Measurements from ENCODE around the gene KLF15. TPM values are rescaled to one million over a fixed set of nuclear protein-coding genes. Genes with fewer than 3 reads are reported as not detected.

KLF15 gene
- total and polyA plus RNA-seq, 2 of the 4 experiments (the other 2 are of a cell fraction) = 0.18 to 0.24 TPM

DNA sequence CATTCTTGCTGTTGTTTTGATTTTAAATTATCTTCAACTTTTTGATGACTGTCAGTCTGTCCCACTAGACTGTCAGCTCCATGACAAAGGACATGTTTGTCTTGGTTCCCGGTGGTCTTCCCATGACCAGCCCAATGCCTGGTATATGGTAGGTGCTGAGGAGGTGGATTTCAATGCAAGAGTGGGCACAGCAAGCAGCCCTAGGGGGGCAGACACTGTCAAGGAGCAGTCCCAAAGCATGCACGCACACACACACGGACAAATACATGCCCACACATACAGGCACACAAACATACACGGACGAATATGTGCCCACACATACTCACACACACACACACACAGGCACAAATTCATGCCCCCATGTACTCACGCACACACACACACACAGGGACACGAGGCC lies 12.0 kb downstream of the KLF15 start:
- dilution Hi-C loops (cut with HindIII; ENCODE audit: low sequenced_read_pairs, unreplicated experiment) (no loop called here), intact Hi-C loops (cut with micrococcal nuclease) (no loop called here), in situ Hi-C loops (cut with MboI; ENCODE audit: low sequenced_read_pairs) (no loop called here)
- H3K79me1 ChIP-seq (ENCODE audit: low read depth in 1 of 2, low read length in 2 of 2) = no peaks in the 10 kb centered on the region
- H2BK5ac ChIP-seq (ENCODE audit: low read depth, low read length, poor library complexity, severe bottlenecking) = no peak overlapping the region
- H2AFZ ChIP-seq (replicated peaks; ENCODE audit: low read length, poor library complexity) = no peak overlapping the region
- no peak overlapping the region for H3K4ac ChIP-seq (ENCODE audit: low read depth, low read length)
- H2BK20ac ChIP-seq (ENCODE audit: low read depth, low read length) = no peak overlapping the region
- H3K9me1 ChIP-seq (ENCODE audit: insufficient read depth, low read length) = 0 out of 2 replicates have a peak, but pooled peaks cover 4% of the 10 kb centered on the region
- no peaks in the 10 kb centered on the region for H3K36me3 ChIP-seq (ENCODE audit: control insufficient read depth, insufficient read depth, low read length)
- no peaks in the 10 kb centered on the region; the same call in 1 of the 2 replicates for H4K20me1 ChIP-seq (ENCODE audit: insufficient read depth, low read length)
- no peak overlapping the region for H3K18ac ChIP-seq (ENCODE audit: low read depth, low read length)
- ATAC-seq (ENCODE audit: low read depth) (no peak), DNase-seq (no peak)
- H3K56ac ChIP-seq (ENCODE audit: extremely low read depth, insufficient read depth, low read length) = no peak overlapping the region
- no peak overlapping the region for H2AK9ac ChIP-seq (replicated peaks; ENCODE audit: low read depth, low read length, poor library complexity)
- no peak overlapping the region for H3K23ac ChIP-seq (ENCODE audit: low read depth, low read length)
- POLR2A ChIA-PET (ENCODE audit: unreplicated experiment) = no interaction called here
- CTCF ChIA-PET = interaction anchor here (0.6 kb wide), 1 partner anchor 84 kb away, joined by 3 read pairs; no protein-coding TSS in a partner anchor
- no peaks in the 10 kb centered on the region for H3K4me1 ChIP-seq (ENCODE audit: control insufficient read depth, insufficient read depth, low read length)
- H3K9me3 ChIP-seq (ENCODE audit: control insufficient read depth, insufficient read depth, low read length) = no peaks in the 10 kb centered on the region
- TF ChIP-seq, protein P1, sequence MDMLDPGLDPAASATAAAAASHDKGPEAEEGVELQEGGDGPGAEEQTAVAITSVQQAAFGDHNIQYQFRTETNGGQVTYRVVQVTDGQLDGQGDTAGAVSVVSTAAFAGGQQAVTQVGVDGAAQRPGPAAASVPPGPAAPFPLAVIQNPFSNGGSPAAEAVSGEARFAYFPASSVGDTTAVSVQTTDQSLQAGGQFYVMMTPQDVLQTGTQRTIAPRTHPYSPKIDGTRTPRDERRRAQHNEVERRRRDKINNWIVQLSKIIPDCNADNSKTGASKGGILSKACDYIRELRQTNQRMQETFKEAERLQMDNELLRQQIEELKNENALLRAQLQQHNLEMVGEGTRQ (IDR thresholded peaks at IDR 0.05; ENCODE audit: low read depth, low read length) = no peak
- TF ChIP-seq MXI1 (IDR thresholded peaks at IDR 0.05; ENCODE audit: borderline replicate concordance, low read depth, low read length) = no peak
- no peak for TF ChIP-seq RFX5 (IDR thresholded peaks at IDR 0.05; ENCODE audit: low read depth, low read length)
- TF ChIP-seq, protein P2, sequence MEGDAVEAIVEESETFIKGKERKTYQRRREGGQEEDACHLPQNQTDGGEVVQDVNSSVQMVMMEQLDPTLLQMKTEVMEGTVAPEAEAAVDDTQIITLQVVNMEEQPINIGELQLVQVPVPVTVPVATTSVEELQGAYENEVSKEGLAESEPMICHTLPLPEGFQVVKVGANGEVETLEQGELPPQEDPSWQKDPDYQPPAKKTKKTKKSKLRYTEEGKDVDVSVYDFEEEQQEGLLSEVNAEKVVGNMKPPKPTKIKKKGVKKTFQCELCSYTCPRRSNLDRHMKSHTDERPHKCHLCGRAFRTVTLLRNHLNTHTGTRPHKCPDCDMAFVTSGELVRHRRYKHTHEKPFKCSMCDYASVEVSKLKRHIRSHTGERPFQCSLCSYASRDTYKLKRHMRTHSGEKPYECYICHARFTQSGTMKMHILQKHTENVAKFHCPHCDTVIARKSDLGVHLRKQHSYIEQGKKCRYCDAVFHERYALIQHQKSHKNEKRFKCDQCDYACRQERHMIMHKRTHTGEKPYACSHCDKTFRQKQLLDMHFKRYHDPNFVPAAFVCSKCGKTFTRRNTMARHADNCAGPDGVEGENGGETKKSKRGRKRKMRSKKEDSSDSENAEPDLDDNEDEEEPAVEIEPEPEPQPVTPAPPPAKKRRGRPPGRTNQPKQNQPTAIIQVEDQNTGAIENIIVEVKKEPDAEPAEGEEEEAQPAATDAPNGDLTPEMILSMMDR (conservative IDR thresholded peaks at IDR 0.05; ENCODE audit: low read depth, low read length) = no peak
- no peak for TF ChIP-seq FOS (IDR thresholded peaks at IDR 0.05; ENCODE audit: low read depth, low read length)
- no peak for TF ChIP-seq RCOR1 (IDR thresholded peaks at IDR 0.05; ENCODE audit: insufficient replicate concordance, low read length)
- no peak for TF ChIP-seq MAZ (IDR thresholded peaks at IDR 0.05; ENCODE audit: borderline replicate concordance, low read depth, low read length)
- TF ChIP-seq RAD21 (IDR thresholded peaks at IDR 0.05; ENCODE audit: low read length) = no peak
- no peak for TF ChIP-seq SMC3 (IDR thresholded peaks at IDR 0.05; ENCODE audit: low read depth, low read length)
- no peak for TF ChIP-seq CEBPB (IDR thresholded peaks at IDR 0.05; ENCODE audit: low read depth, low read length)
- no peak for TF ChIP-seq BHLHE40 (IDR thresholded peaks at IDR 0.05; ENCODE audit: low read depth, low read length)
- no peak for TF ChIP-seq NFE2L2 (IDR thresholded peaks at IDR 0.05; ENCODE audit: low read depth, low read length)
- TF ChIP-seq POLR2A (IDR thresholded peaks at IDR 0.05; ENCODE audit: low read depth, low read length) = no peak
- TF ChIP-seq CHD1 (IDR thresholded peaks at IDR 0.05; ENCODE audit: low read depth, low read length) = no peak
- H3K9ac ChIP-seq (ENCODE audit: low read depth, low read length) = no peak overlapping the region
- no peak overlapping the region for H4K5ac ChIP-seq (ENCODE audit: low read depth, low read length)
- no peak overlapping the region for H2AK5ac ChIP-seq (ENCODE audit: low read depth, low read length)
- no peak overlapping the region for H2BK120ac ChIP-seq (ENCODE audit: low read depth, low read length)
- no peak overlapping the region for H4K8ac ChIP-seq (ENCODE audit: low read depth in 2 of 2, low read length in 2 of 2)
- no peak overlapping the region for H3K14ac ChIP-seq (replicated peaks; ENCODE audit: low read depth, low read length)
- H3K4me3 ChIP-seq (ENCODE audit: insufficient read depth, low read depth, low read length) = no peak overlapping the region
- H3K4me2 ChIP-seq (ENCODE audit: low read depth, low read length) = no peak overlapping the region
- no peak overlapping the region for H3K27ac ChIP-seq (ENCODE audit: insufficient read depth, low read length)
- peaks cover 5% of the 10 kb centered on the region; the same call in 1 of the 2 replicates for H3K27me3 ChIP-seq (ENCODE audit: control insufficient read depth, insufficient read depth, low read length)
- WGBS, 2 experiments (ENCODE audit: extremely low coverage in 2 of 2, insufficient read length in 1 of 2) = 79% methylated on average over 4 of the region's 7 CpGs; no CpG with 5 or more reads in 1 of the 2 experiments
- BruUV-seq (replicated peaks) = no TSS peak
- H2BK15ac ChIP-seq (ENCODE audit: low read depth, low read length) = no peak overlapping the region
- no peak overlapping the region for H4K91ac ChIP-seq (ENCODE audit: insufficient read depth, low read depth, low read length)
